HG03442 (cell line): ENCODE data around the gene LYSMD4.
A peak's percentile ranks its signal among the peaks of the same experiment; 100 is the strongest.
"Not testable (repeated sequence)": the region's sequence is repeated elsewhere in the genome, so short reads cannot be mapped to it uniquely, and the experiment has no call there.

Experiments
- ATAC-seq: cut with Tn5 transposase; IDR thresholded peaks from one replicate; pipeline ENCODE4 v1.9.1; 2021; ENCODE audit warnings: mild to moderate bottlenecking, moderate library complexity; ENCODE audit not compliant: unreplicated experiment

Gene LYSMD4

GRCh38 chr15:99733268-99734039 is at the start of gene LYSMD4:
Gene LYSMD4, minus strand, starts transcription at chr15:99733437. Its CDS starts 1,438 bp downstream, at chr15:99731999.
- peak; percentile 97 for ATAC-seq

DNA sequence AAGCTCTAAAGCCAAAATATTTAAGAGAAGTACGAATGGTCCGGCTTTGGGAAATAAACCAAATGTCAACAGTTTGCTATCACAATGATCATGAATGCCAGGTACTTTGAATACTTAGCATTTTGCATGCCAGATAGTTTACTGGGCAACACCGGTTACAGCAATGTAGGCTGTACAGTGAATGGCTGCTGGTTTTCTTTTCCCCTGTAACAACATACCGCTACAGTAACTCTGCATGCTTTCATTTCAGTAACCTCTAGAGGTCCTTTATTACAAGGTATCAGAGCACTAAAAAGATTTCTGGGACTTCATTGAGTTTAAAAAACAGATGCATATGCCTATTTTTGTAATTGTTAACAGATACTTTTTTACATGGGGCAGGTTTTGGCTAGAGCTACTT is 48.8 kb upstream of the LYSMD4 start:
- ATAC-seq: not testable (repeated sequence)

- ATAC-seq: no peak
These were observed 43.9 kb upstream of the LYSMD4 start for GRCh38 chr15:99777144-99777543.

DNA sequence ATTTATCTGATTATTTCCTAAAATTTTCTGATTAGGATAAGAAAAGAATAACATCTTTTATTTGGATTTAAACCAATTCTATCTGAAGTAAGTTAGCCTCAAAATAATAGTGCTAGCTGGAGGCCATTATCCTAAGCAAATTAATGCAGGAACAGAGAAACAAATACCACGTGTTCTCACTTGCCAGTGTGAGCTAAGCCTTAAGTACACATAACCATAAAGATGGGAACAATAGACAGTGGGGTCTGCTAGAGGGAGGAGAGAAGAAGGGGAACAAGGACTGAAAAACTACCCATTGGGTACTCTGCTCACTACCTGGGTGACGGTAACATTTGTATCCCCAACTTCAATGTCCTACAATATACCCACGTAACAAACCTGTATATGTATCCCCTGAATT is 31.3 kb upstream of the LYSMD4 start:
- ATAC-seq: no peak

- ATAC-seq: no peak
These were observed 30.6 kb upstream of the LYSMD4 start for GRCh38 chr15:99763827-99764226.

GRCh38 chr15:99762288-99762687 is 29.1 kb upstream of the LYSMD4 start:
- ATAC-seq: no peak

GRCh38 chr15:99755692-99756409 is 22.6 kb upstream of the LYSMD4 start:
- ATAC-seq: peak; percentile 87

GRCh38 chr15:99753066-99753465 is 19.8 kb upstream of the LYSMD4 start:
- ATAC-seq: no peak

DNA sequence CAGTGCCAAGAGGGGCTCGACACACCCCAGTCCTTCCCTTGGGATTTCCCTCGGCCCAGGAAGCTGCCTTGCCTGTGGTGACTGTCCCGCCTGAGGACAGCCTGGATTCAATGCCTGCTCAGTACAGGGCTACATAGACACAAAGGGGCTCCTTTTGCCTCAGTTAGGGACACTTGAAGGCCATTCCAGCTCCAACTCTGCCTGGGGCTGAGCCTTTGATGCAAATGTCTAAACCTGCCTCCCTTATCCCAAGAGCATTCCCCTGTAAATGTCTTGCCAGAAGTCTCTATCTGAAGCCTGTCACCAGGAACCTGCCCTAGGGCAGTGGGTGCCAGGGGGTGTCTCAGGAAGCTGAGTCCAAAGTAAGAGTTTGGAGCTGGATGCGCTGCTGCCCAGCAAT is 19.3 kb upstream of the LYSMD4 start:
- no peak for ATAC-seq

- not testable (repeated sequence) for ATAC-seq
These were observed 17.1 kb upstream of the LYSMD4 start for GRCh38 chr15:99750326-99750725.

GRCh38 chr15:99749386-99749785 is 16.1 kb upstream of the LYSMD4 start:
- ATAC-seq: no peak

- no peak for ATAC-seq
These were observed 12.3 kb upstream of the LYSMD4 start for GRCh38 chr15:99745370-99746086.

DNA sequence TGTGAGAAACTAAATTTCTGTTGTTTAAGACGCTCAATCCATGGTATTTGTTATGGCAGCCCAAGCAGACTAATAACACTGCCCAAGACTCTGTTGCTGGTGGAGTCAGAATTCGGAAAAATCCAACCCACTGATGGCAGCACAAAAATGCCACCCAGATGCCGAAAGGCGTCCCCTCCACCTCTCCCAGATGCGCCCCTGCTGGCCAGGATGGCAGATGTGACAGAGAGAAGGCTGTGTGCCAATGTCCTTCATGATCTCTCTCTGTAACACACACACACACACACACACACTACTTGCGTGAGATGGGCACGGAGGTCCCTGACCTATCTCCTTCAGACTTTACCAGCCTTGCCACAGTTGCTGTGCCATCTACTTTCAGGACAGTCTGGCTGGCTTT is 10.9 kb upstream of the LYSMD4 start:
- ATAC-seq: no peak

DNA sequence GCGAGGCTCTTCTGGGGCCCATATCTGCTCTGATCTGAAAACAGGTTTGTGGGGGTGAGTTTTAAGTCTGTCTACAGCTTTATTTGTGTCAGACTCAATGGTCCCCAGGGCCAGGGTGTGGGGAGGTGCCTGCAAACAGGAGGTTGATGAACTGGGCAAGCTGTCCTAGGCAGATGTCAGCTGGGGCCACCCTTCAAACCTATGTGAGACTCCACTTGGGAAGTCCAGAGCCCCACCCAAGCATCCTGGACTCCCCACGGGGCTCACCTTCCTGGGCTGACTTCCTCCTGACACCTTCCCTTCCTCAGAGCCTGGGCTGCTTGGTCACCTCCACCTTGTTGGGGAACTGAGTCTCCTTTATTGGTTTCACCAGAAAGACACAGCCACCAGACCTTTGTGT is 8.6 kb upstream of the LYSMD4 start:
- ATAC-seq: no peak

DNA sequence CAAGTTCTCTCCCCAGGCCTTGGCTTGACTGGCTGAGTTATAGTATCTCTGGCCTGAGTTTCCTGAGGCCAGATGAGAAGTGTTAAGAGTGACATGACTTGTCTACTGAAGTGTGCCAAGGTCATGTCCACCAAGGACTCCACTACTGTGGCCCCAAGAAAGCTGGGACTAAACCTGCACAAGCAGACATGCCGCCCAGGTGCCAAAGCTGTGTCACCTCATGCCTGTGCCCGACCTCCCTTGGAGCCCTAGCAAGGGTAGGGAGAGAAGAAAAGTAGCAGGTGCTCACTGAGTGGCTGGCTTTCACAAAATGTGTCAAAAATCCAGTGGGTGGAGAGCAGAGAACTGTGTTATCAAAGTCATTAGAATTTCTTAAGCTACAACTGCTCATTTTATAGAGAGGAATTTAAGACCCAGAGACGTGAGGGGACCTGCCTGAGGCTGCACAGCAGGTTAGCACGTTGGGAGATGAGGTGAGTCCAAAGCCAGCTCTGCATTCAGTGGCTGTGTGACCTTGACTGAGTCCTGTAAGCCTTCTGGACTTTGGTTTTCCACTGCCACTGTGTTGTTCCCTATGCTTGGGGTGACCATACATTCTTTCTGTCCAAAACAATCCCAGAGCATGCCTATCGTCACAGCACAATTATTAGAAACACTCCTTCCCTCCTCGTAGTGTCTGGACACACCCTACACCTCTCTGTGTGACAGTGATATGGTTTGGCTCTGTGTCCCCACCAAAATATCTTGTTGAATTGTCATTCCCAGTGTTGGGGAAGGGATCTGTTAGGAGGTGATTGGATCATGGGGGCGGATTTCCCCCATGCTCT is 5.0 kb upstream of the LYSMD4 start:
- no peak for ATAC-seq

GRCh38 chr15:99736702-99737101 is 3.5 kb upstream of the LYSMD4 start:
- no peak for ATAC-seq

DNA sequence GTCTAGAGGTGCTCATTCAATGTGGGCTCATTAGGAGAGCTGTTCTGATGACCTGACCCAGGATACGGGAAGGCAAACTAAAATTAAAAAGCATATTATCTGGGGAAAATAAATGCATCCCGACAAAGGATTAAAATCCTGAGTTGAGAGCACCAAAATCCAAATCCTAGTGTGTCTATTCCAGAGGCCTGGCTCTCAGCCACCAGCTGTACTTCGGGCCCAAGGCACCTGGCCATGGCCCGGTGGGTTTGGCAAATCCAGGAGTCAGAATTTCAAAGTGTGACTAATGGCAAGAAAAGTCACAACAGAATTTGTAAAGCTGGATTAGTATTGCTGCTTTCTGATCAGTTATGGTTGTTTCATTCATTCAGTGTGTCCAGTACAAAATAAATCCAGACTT is 2.6 kb upstream of the LYSMD4 start:
- ATAC-seq: no peak

GRCh38 chr15:99734575-99734974 is 1.3 kb upstream of the LYSMD4 start:
- no peak for ATAC-seq

DNA sequence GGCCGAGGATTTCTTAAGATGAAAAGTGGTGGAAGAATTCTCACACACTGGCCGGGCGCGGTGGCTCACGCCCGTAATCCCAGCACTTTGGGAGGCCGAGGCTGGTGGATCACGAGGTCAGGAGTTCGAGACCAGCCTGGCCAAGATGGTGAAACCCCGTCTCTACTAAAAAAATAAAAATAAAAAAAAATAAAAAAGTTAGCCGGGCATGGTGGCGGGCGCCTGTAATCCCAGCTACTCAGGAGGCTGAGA is 729 bp upstream of the LYSMD4 start:
- not testable (repeated sequence) for ATAC-seq

DNA sequence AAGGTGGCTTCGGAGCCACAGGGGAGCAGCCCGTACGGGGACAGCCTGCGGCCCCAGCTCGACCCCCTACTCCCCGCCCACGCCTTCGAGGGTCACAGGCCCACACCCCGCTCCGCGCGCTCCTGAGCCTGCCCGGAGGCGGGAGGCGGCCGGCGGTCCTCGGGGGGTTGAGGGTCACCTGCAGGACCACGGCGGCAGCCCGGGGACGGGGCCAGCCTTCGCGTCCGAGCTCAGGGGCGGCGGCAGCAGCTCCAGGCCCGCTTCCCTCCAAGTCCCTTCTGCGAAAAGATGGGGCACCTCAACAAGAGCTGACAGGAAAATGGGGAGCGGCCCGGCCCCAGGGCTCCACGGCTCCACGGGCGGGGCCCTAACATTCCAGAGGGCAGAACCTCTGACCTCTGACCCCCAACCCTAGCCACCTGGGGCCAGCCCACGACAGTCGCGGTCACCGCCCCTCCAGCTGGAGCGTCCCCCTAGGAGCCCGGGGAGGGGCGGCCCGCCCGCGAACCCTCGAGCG is 428 bp downstream of the LYSMD4 start:
- ATAC-seq: peak; percentile 35
